HG02588 (cell line): ENCODE data around the gene RYR1.
"Not testable (repeated sequence)": the region's sequence is repeated elsewhere in the genome, so short reads cannot be mapped to it uniquely, and the experiment has no call there.

Experiments
- ATAC-seq: cut with Tn5 transposase; IDR thresholded peaks from one replicate; pipeline ENCODE4 v1.9.1; 2021; ENCODE audit warnings: mild to moderate bottlenecking, moderate library complexity; ENCODE audit not compliant: unreplicated experiment

The RYR1 gene

GRCh38 chr19:38559428-38560401, 126.2 kb downstream of the RYR1 start:
- peak; percentile 62 for ATAC-seq

GRCh38 chr19:38561053-38561606, 127.6 kb downstream of the RYR1 start:
- ATAC-seq, result no peak

DNA sequence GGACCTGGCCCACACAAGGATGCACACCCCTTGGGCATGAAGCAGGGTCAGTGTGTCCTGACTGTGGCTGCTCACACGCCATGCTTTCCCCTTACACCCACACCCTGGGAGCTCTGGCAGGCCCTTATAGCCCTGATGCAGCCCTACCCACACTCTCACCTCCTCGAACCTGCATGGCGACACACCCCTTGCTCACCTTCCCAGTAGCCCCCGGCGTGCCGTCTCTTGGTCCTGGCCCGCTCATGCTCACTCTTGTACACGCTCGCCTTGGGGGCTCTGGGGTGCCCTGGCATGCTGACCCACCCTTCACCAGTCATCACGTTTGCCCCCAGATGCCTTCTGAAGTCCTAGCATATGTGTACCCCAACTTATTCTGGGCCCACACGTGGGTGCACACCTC, 128.2 kb downstream of the RYR1 start:
- no peak for ATAC-seq

DNA sequence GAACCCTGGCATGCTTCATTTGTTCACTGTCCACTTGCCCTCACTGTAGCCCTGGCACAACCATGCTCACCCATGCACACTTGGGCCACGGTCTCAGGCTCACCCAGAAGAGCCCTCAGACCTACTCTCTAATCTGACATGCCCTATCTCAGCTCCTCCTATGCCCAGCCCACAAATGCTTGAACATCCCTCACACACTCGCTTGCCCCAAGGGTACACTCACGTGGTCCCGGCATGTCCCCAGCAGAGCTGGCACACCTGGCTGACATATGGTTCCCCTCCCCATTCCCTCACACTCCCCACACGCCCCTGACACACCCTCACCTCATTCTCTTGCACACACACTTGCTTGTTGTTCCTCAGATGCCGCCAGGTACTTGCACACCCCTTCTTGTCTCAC, 128.6 kb downstream of the RYR1 start:
- ATAC-seq, result no peak

GRCh38 chr19:38563475-38563874, 130.0 kb downstream of the RYR1 start:
- no peak for ATAC-seq

GRCh38 chr19:38564981-38565690, 131.6 kb downstream of the RYR1 start:
- no peak for ATAC-seq

GRCh38 chr19:38565691-38566105, 132.2 kb downstream of the RYR1 start:
- no peak for ATAC-seq

DNA sequence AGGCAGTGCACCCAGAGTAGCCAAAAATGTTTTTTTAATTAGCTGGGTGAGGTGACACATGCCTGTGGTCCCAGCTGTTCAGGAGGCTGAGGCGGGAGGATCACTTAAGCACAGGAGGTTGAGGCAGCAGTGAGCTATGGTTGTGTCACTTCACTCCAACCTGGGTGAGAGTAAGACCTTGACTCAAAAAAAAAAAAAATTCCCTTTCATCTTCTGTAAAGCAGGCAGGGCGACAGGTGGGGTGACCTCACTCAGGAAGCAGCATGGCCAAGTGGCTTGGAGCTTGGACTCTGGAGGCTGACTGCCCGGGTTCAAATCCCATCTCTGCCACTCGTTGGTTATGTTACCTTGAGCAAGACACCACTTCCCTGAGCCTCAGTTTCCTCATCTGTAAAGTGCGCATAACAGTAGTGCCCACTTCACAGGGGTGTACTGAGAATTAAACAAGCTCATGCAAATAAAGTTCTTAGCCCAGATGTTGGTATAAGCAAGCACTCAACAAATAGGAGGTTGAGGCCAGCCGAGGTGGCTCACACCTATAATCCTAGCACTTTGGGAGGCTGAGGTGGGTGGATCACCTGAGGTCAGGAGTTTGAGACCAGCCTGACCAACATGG, 136.0 kb downstream of the RYR1 start:
- ATAC-seq, result no peak

DNA sequence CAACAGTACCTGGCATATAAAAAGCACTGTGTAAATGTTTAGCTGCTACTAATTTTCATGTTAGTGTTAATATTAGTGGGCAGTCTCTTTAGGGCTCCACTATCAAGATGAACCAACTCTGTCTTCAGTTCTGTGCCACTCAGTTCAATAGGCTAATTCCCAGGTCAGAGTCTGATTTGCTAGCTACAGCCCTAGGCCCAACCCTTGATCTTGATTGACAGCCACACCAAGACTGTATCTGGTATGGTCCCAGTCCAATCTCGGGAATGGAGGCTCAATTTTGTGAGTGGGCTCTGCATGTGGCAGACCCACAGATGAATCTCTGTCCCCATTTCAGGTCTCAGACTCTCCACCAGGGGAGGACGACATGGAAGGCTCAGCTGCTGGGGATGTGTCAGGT, 138.2 kb downstream of the RYR1 start:
- ATAC-seq, result no peak

- no peak for ATAC-seq
Measured at GRCh38 chr19:38577826-38578225, 144.3 kb downstream of the RYR1 start.

DNA sequence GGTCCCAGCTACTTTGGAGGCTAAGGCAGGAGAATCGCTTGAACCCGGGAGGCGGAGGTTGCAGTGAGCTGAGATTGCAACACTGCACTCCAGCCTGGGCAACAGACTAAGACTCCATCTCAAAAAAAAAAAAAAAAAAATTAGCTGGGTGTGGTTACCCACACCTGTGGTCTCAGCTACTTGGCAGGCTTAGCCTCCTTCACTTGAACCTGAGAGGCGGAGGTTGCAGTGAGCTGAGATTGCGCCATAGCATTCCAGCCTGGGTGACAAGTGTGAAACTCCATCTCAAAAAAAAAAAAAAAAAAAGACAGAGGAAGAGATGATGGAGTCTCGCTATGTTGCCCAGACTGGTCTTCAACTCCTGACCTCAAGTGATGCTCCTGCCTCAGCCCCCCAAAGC, 145.8 kb downstream of the RYR1 start:
- not testable (repeated sequence) for ATAC-seq

DNA sequence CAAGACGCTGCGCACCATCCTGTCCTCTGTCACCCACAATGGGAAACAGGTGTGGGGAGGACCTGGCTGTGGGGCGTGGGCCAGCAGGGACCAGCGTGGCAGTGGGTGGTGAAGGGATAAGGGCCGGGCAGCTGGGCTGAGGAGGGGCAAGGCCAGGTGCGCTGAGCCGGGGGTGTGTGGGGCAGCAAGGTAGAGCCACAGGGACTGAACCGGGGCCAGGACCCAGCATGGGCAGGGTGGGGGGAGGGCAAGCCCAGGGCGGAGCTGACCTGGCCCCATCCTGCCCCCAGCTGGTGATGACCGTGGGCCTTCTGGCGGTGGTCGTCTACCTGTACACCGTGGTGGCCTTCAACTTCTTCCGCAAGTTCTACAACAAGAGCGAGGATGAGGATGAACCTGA, 146.6 kb downstream of the RYR1 start:
- ATAC-seq, result no peak

DNA sequence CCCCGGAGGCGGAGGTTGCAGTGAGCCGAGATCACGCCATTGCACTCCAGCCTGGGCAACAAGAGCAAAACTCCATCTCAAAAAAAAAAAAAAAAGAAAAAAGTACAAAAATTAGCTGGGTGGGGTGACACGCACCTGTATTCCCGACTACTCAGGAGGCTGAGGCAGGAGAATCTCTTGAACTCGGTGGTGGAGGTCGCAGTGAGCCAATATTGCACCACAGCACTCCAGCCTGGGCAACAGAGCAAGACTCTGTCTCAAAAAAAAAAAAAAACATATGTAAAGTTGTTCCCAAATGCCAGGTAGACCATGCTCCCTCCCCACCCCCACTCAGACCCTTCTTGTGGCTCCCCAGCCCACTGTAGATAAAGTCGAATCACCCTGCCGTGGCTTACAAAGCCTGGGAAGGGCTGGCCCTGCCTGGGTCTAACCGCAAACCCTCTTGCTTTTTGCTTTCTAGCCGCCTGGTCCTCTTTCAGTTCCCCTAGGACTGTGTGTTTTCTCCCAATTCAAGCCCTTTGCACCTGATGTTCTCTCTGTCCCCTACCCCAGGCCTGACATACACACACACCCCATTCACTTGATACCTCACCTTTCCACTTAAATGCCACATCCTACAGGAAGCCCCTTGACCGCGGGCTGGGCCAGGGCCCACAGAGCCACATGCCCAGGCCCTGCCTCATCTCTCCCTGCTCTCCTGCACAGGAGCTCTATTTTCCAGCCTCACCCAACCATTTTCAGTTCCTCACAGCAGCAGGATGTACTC, 149.9 kb downstream of the RYR1 start:
- ATAC-seq, result peak; percentile 75

- no peak for ATAC-seq
Measured at GRCh38 chr19:38583985-38584305, 150.5 kb downstream of the RYR1 start.

DNA sequence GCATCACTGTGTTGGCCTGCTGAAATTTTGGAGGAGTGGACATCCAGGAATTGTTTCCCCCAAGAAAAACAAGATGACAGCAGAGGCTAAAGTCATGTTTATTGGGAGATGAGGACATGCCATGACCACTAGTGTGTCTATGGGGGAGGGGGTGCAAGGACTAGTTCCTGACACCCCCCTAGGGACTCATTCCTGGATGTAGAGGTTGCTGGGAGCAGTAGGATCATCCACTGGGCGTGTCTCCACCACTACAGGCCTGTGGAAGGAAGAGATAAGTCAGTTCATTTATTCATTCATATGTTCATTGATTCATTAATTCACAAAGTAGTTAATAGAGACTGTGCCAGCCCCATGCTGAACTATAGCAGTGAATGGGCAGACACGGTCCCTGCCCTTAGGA, 154.1 kb downstream of the RYR1 start:
- ATAC-seq, result no peak

- ATAC-seq, result no peak
Measured at GRCh38 chr19:38588041-38588440, 154.6 kb downstream of the RYR1 start.

- no peak for ATAC-seq
Measured at GRCh38 chr19:38592940-38593339, 159.4 kb downstream of the RYR1 start.

DNA sequence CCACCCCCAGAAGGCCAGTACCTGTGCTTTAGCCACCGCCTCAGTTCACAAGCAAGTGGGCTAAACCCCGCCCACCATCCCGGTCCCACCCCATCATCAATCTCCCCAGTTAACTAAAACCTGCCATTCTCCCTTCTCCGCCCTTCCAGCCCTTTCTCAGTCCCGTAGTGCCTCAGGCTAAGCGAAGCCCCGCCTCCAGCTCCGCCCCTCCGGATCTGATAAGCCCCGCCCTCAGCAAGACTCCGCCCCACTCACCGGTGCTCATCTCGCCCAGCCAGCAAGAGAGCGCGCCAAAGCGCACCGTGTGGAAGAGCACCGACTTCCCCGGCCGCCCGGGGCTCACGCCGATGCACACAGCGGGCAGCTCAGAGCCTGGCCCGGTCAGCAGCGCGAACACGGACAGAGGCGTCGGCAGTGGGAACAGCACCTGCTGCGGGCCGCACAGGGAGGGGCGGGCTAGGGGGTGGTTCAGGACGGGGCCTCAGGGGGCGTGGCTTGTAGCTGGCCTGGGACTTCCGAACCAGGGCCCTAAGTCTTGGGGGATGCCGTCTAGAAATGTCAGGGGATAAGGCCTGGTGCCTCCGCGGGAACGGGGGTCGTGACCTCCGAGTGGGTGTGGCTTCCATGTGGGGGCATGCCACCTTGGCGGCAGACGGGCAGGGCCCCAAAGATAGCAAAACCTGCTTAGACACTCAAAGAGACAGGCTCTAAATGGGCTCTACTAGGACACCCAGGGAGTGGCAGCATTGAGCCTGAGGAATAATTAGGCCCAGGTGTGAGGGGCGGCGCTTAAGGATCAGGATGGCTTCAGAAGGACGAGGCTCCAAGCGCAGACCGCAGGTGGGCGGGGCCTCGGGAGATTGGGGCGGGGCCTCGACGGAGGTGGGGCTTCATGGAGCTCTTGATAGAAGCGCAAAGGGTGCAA, 162.8 kb downstream of the RYR1 start:
- ATAC-seq, result no peak

DNA sequence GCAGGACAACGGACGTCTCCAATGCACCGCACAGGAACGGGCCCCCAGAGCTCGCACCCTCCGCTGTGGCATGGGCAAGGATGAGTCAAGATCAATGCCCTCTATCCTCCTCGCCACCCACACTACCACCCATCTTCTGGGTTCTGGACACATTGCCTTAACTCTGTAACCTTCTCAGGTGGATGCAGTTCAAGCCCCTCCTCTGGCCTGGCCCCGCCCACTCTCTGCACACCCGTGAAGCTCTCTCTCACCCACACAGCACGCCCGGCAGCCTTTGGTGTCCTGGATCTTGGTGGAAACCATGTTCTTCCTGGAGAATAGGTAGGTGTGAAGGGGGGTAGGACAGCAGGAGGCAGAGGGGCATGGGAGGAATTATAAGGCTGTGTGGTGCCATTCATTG, 163.6 kb downstream of the RYR1 start:
- ATAC-seq, result no peak

GRCh38 chr19:38599722-38600121, 166.2 kb downstream of the RYR1 start:
- ATAC-seq, result no peak
